Lower leg skin (tissue), 4 donors: ENCODE results near the gene IFRD2. TPM values are rescaled to one million over a fixed set of nuclear protein-coding genes. Genes with fewer than 3 reads are reported as not detected.
"Not testable (repeated sequence)": the region's sequence is repeated elsewhere in the genome, so short reads cannot be mapped to it uniquely, and the experiment has no call there.

Source experiments
- DNase-seq, 2 donors: peaks; one replicate each; pipeline ENCODE4 v3.0.0-alpha.2; 2019; ENCODE audit warnings: low spot score in 2 of 2
- H3K4me3 ChIP-seq: fragments of 200-600 bp; sonication (generic); 2 replicates; pipeline ENCODE4 v1.5.1; 2017; ENCODE audit warnings: mild to moderate bottlenecking, low read depth; ENCODE audit not compliant: poor library complexity, severe bottlenecking
- POLR2A ChIP-seq, 2 donors: fragments of 450-650 bp; IDR thresholded peaks; one replicate each; pipeline ENCODE4 v1.6.1; 2016 to 2017; ENCODE audit warnings: antibody characterized with exemption in 2 of 2, mild to moderate bottlenecking in 1 of 2, moderate library complexity in 1 of 2
- WGBS, 2 donors: methylation state at CpG; one replicate each; pipeline ENCODE4 v1.1.5; 2018; 5-methylcytosine and 5-hydroxymethylcytosine counted together
- intact Hi-C: fragments of 100-400 bp; cut with DNase I; formaldehyde crosslinking; loops from one replicate; pipeline ENCODE4 v1.15.0; 2023; ENCODE audit warnings: low total_unique reads
- total RNA-seq, 4 donors: library from RNA; depleted of rRNA; stranded (reverse); fragments of >200 nt; gene quantifications; one replicate each; pipeline ENCODE4 v1.1.0, GENCODE V29; 2016
- TF ChIP-seq, protein P1 (sequence below), 3 donors: fragments of 450-650 bp; IDR thresholded peaks; one replicate each; pipeline ENCODE4 v1.5.1; 2016; ENCODE audit warnings: antibody characterized with exemption in 3 of 3, mild to moderate bottlenecking in 3 of 3, moderate library complexity in 2 of 3

Gene IFRD2
- total RNA-seq, 4 donors from 2014 or later: 32.9 to 69.0 (median 39.8) TPM

DNA sequence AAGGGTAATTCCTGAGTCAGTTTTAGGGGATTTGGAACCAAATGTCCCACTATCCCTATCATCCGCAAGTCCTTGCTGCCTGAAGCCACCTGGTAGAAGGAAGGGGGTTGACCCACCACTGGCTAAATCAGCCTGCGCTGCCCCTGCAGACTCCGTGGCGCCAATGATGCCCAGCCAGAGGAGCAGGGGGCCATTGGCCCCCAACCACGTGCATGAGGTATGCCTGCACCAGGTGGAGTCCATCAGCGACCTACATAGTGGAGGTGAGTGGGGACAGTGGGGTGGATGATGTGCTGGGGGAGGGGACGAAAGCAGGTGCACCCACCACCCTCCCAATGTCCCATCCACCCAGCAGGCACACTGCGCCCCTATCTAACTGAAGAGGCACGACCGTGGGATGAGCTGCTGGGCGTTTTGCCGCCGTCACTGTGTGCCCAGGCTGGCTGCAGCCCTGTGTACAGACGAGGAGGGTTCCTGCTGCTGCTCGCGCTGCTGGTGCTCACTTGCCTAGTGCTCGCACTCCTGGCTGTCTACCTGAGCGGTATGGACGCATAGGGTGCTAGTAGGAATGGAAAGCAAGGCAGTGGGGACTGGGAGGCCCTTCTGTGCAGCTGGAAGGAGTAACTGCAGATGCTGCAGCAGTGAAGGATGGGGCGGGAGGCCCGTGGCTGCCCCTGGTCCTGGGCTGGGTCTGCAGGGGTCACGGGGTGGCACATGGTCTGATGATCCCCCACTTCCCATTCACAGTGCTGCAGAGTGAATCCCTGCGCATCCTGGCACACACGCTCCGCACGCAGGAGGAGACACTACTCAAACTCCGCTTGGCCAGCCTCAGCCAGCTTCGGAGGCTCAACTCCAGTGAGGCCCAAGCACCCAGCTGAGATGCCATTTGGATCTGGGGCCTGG lies 5.7 kb downstream of the IFRD2 start:
- DNase-seq: no peak
- no peak for TF ChIP-seq POLR2A (IDR thresholded peaks at IDR 0.05)
- TF ChIP-seq, protein P1, sequence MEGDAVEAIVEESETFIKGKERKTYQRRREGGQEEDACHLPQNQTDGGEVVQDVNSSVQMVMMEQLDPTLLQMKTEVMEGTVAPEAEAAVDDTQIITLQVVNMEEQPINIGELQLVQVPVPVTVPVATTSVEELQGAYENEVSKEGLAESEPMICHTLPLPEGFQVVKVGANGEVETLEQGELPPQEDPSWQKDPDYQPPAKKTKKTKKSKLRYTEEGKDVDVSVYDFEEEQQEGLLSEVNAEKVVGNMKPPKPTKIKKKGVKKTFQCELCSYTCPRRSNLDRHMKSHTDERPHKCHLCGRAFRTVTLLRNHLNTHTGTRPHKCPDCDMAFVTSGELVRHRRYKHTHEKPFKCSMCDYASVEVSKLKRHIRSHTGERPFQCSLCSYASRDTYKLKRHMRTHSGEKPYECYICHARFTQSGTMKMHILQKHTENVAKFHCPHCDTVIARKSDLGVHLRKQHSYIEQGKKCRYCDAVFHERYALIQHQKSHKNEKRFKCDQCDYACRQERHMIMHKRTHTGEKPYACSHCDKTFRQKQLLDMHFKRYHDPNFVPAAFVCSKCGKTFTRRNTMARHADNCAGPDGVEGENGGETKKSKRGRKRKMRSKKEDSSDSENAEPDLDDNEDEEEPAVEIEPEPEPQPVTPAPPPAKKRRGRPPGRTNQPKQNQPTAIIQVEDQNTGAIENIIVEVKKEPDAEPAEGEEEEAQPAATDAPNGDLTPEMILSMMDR (IDR thresholded peaks at IDR 0.05): no peak
- intact Hi-C loops: no loop called here
- no peak overlapping the region for H3K4me3 ChIP-seq
- 80 to 82% methylated on average over 24 to 26 of the region's 28 CpGs for WGBS, 2 donors

DNA sequence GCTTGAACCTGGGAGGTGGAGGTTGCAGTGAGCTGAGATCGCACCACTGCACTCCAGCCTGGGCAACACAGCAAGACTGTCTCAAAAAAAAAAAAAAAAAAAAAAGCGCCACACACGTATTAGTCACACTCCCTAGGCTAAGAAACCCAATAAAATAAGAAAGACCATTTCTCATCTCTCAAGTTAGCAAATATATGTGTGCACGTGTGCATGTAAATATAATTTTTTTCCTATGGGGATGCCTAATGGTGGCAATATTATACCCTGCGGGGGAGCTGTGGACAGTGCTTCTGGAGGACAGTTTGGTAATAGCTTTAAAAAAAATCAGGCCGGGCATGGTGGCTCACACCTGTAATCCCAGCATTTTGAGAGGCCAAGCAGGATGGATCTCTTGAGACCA lies 8.1 kb downstream of the IFRD2 start:
- intact Hi-C loops, DNase-seq, H3K4me3 ChIP-seq: not testable (repeated sequence)
- WGBS, 2 donors: 79 to 80% methylated on average over 6 of the region's 6 CpGs

DNA sequence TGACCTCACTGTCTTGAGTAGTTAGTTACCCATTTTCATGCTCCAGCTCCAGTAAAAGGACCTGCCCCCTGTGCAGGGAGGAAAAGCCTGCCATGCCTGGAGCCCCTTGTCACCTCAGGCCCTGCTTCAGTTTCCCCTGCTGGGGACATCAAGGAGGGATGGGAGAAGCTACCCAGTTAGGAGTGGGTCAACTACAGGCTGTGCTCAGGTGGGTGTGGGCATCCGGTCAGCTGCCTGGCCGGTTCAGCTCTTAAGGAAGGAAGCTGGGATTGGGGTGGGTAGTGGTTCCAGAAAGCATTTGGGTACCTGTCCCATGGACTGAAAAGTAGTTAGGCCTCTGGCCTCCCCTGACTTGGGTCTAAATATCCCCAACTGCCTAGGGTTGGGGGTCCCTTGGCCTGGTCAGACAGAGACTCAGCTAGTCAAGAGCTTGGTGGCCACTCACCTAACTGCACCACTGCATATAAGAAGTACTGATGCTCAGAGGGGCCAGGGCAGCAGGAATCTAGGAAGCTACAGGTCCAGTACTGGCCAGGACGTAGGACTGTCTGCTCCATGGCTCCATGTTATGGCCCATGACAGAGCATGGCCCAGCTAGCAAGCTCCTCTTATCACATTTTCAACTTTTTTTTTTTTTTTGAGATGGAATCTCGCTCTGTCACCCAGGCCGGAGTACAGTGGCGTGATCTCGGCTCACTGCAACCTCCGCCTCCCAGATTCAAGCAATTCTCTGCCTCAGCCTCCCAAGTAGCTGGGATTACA lies 12.8 kb downstream of the IFRD2 start:
- H3K4me3 ChIP-seq: no peak overlapping the region
- no peak for DNase-seq
- intact Hi-C loops: loop anchor here (10.0 kb wide), 1 partner anchor 155 kb away; no protein-coding TSS in a partner anchor
- WGBS, 2 donors: 88 to 91% methylated on average over 8 of the region's 8 CpGs
- no peak for TF ChIP-seq POLR2A (IDR thresholded peaks at IDR 0.05)
- TF ChIP-seq, protein P1 (IDR thresholded peaks at IDR 0.05): no peak

DNA sequence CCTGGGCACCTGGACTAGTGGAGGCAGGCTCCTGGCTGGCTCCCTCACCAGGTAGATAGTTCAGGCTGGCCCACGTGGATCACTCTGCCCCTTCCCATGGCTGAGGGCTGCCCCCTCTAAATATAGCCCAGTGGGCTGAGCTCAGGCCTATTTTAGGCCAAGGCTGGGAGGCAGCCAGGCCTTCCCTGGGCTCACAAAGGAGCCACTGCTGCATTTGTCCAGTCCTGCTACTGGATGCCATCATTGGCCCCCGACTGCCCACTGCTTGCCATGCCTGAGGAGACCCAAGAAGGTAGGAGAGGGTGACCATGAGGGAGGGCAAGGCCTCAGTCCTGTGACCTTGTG lies 13.4 kb downstream of the IFRD2 start, which contains the start of gene LSMEM2:
TSS of gene LSMEM2 (plus strand) at position 208 of the 345 bp plus-strand sequence. CDS start at position 235, 27 bp downstream.
- DNase-seq: no peak
- intact Hi-C loops: loop anchor here (10.0 kb wide), 1 partner anchor 154 kb away; no protein-coding TSS in a partner anchor
- WGBS, 2 donors: 53 to 69% methylated on average over 2 of the region's 2 CpGs
- TF ChIP-seq, protein P1 (IDR thresholded peaks at IDR 0.05): no peak
- no peak for TF ChIP-seq POLR2A (IDR thresholded peaks at IDR 0.05)
- no peak within 1 kb of the TSS for H3K4me3 ChIP-seq

DNA sequence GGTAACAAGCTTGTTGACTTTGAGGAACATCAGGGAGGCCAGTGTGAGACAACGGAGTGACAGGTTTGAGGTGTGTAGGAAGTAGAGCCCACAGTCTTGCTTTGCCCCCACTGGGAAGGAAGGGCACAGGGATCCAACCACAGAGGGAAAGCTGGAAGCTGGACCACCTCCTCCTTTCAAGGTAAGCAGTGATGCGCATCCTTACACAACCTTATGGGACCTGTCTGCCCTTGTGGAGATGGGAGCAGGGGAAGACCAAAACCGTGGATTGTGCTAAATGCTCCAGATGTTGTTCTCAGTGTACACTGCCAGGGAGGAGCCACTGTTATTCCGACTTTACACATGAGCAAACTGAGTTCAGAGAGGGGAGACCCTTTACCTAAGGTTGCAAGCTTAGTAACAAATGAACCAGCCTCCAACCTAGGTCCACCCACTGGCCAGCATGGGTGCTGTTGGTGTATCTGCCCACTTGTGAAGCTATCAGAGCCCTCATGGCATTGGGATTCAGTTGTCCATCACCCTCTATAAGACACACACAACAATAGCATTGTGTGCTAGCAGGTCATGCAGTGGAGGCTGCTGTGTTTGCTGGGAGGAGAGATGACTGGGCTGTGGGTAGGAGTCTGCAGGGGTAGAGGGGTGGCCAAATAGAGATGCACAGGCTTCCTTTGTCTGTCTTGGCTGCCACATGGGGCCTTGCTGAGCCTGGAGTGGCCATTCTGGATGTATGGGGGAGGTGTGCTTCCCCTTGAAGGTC lies 13.9 kb downstream of the IFRD2 start:
- no peak for DNase-seq
- TF ChIP-seq, protein P1 (IDR thresholded peaks at IDR 0.05): no peak
- no peak for TF ChIP-seq POLR2A (IDR thresholded peaks at IDR 0.05)
- H3K4me3 ChIP-seq: no peak overlapping the region
- WGBS, 2 donors: 73 to 88% methylated on average over 4 of the region's 4 CpGs
- intact Hi-C loops: loop anchor here (10.0 kb wide), 1 partner anchor 154 kb away; no protein-coding TSS in a partner anchor
